ENCODE data around the gene PLA2G2C. TPM values are rescaled to one million over a fixed set of nuclear protein-coding genes. Genes with fewer than 3 reads are reported as not detected.

The PLA2G2C gene
- total and polyA plus RNA-seq, 2 donors (not counting 3 experiments of a cell fraction or from before 2014, with no cell fraction given) = not detected

- ChIA-PET CTCF (interaction anchor here (1.0 to 2.9 kb wide), 5 partner anchors 8 to 29 kb away, joined by 3 to 16 read pairs (median 4); no protein-coding TSS in a partner anchor), POLR2A (no interaction called here)
- H3K27ac ChIP-seq (ENCODE audit: insufficient read depth, low read depth, low read length) = no peak overlapping the region
- dilution Hi-C loops (cut with MboI; ENCODE audit: extremely low pct_ligation_motif_present, low sequenced_read_pairs) (no loop called here), intact Hi-C loops (cut with micrococcal nuclease) (no loop called here)
- FAIRE-seq = no peak
- H3K4me3 ChIP-seq (replicated peaks in 1 of 3; ENCODE audit: insufficient read depth in 1 of 3, low read depth in 1 of 3, low read length in 3 of 3) = no peak overlapping the region
- TF ChIP-seq MAX (IDR thresholded peaks at IDR 0.05; ENCODE audit: insufficient read depth, insufficient read length) (no peak), GATA2 (IDR thresholded peaks at IDR 0.05; ENCODE audit: insufficient read depth, insufficient read length, low read depth, low read length) (no peak), POLR2AphosphoS5 (IDR thresholded peaks at IDR 0.05; ENCODE audit: insufficient read depth, low read depth, low read length) (no peak), EZH2 (IDR thresholded peaks at IDR 0.05; ENCODE audit: borderline replicate concordance, low read depth, low read length, severe bottlenecking) (no peak), POLR2A (IDR thresholded peaks at IDR 0.05; ENCODE audit: low read depth, low read length) (no peak), FOS (IDR thresholded peaks at IDR 0.05; ENCODE audit: borderline replicate concordance, insufficient read depth, low read length) (no peak), MYC (IDR thresholded peaks at IDR 0.05; ENCODE audit: low read depth, low read length) (no peak), CTCF (IDR thresholded peaks at IDR 0.05; ENCODE audit: extremely low read depth in 1 of 2, insufficient read depth in 1 of 2, low read depth in 1 of 2, low read length in 2 of 2) (no peak), JUN (IDR thresholded peaks at IDR 0.05; ENCODE audit: borderline replicate concordance, insufficient read depth, insufficient read length, low read depth) (no peak)
- H3K4me2 ChIP-seq (ENCODE audit: insufficient read depth, low read length) = no peak overlapping the region
- no peaks in the 10 kb centered on the region for H3K9me3 ChIP-seq (replicated peaks; ENCODE audit: control insufficient read depth, insufficient read depth, low read length)
- no peaks in the 10 kb centered on the region for H3K79me2 ChIP-seq (ENCODE audit: control insufficient read depth, insufficient read depth, low read length)
- H3K27me3 ChIP-seq (ENCODE audit: control insufficient read depth in 2 of 2, insufficient read depth in 2 of 2, low read length in 2 of 2) = peaks cover 4 to 13% of the 10 kb centered on the region in 2 experiments
- no peak for DNase-seq (ENCODE audit: low read depth, low spot score)
- peaks cover 4% of the 10 kb centered on the region for H3K4me1 ChIP-seq (ENCODE audit: control insufficient read depth, extremely low read depth, insufficient read depth, low read length)
- H3K9me1 ChIP-seq (replicated peaks; ENCODE audit: control insufficient read depth, extremely low read depth, insufficient read depth, low read length) = no peaks in the 10 kb centered on the region
- no peaks in the 10 kb centered on the region for H4K20me1 ChIP-seq (replicated peaks; ENCODE audit: control insufficient read depth, extremely low read depth, insufficient read depth, low read length)
- H3K36me3 ChIP-seq (ENCODE audit: control insufficient read depth in 2 of 2, extremely low read depth in 1 of 2, insufficient read depth in 2 of 2, low read length in 2 of 2) = no peaks in the 10 kb centered on the region
- no peak overlapping the region for H3K9ac ChIP-seq (replicated peaks; ENCODE audit: extremely low read depth, insufficient read depth, low read length)
- BruUV-seq (replicated peaks) = no TSS peak
- H2AFZ ChIP-seq (ENCODE audit: low read depth, low read length) = no peak overlapping the region
These were observed 5.5 kb downstream of the PLA2G2C start for GRCh38 chr1:20180844-20181207.

All from endothelial cell of umbilical vein (primary cell).